ENCODE measurements around the gene AGPAT3. TPM values are rescaled to one million over a fixed set of nuclear protein-coding genes. Genes with fewer than 3 reads are reported as not detected.

Gene AGPAT3
- polyA plus RNA-seq, 1 experiment: 36.1 TPM

DNA sequence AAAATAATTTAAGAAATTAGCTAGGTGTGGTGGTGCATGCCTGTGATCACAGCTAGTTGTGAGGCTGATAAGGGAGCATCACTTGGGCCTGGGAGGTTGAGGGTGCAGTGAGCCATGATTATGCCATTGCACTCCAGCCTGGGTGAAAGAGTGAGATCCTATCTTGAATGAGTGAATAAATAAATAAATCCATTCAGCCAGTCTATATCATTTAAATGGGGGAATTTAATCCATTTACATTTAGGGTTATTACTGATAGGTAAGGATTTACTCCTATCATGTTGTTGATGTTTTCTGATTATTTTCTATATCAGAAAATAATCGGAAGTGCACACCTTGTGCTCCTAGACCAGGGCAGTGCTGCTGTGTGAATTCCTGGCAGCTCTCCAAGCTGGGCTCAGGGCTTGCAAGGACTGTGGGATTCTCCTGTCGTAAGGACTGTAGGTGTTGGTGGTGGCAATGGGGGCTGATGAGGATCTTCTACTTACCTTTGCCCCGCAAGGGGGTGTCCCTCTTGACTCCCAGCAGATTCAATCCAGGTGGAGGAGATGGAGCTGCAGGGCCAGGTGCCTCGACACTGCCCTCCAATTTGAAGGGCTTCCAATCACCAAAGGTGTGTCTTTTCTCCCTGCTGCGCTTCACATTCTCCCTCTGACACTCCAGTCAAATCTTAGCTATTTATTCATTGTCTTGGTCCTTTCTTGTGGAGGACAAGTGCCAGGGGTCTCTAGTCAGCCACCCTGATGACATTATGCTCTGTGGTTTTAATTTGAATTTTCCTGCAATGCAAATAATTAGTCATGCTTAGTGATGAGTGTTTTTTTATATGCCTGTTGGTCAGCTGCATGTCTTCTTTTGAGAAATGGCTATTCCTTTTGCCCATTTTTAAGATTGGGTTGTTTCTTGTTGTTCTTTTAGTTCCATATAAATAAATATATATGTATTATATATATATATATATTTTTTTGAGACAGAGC, 133.0 kb downstream of the AGPAT3 start:
- ChIA-PET CTCF (interaction anchor here (0.6 kb wide), 1 partner anchor 22 kb away, joined by 4 read pairs; no protein-coding TSS in a partner anchor), POLR2A (no interaction called here)
- peak overlapping the region; percentile 21 for H3K27ac ChIP-seq (ENCODE audit: low read depth, low read length)
- TF ChIP-seq, protein P1, sequence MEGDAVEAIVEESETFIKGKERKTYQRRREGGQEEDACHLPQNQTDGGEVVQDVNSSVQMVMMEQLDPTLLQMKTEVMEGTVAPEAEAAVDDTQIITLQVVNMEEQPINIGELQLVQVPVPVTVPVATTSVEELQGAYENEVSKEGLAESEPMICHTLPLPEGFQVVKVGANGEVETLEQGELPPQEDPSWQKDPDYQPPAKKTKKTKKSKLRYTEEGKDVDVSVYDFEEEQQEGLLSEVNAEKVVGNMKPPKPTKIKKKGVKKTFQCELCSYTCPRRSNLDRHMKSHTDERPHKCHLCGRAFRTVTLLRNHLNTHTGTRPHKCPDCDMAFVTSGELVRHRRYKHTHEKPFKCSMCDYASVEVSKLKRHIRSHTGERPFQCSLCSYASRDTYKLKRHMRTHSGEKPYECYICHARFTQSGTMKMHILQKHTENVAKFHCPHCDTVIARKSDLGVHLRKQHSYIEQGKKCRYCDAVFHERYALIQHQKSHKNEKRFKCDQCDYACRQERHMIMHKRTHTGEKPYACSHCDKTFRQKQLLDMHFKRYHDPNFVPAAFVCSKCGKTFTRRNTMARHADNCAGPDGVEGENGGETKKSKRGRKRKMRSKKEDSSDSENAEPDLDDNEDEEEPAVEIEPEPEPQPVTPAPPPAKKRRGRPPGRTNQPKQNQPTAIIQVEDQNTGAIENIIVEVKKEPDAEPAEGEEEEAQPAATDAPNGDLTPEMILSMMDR (IDR thresholded peaks at IDR 0.05; ENCODE audit: low read depth, low read length): no peak
- DNase-seq (ENCODE audit: low read depth, low spot score): no peak
- H3K27me3 ChIP-seq (ENCODE audit: control insufficient read depth, insufficient read depth, low read length): no peaks in the 10 kb centered on the region
- no peak overlapping the region for H3K4me3 ChIP-seq (ENCODE audit: low read depth, low read length)
- peaks cover 7% of the 10 kb centered on the region for H3K9me3 ChIP-seq (ENCODE audit: control insufficient read depth, insufficient read depth, low read length)

DNA sequence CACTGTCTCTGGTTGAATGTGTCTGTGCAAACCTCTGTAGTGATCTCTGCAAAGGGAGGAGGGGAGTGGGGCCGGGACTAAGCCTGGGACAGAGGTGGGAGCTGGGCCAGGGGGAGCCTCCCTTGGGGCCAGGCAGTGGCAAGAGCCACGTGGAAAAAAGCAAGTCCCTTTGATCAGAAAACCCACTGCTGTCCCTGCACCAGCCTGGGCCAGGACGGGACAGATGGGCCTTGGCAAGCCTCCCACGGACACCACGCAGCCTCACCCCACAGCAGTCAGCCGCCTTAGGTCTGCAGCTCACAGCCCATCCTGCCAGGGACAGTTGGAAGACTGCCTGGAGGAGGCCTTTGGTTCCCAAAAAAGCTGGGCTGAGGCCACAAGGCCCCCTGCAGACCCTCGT, 135.3 kb downstream of the AGPAT3 start:
- H3K27ac ChIP-seq (ENCODE audit: low read depth, low read length): no peak overlapping the region
- H3K9me3 ChIP-seq (ENCODE audit: control insufficient read depth, insufficient read depth, low read length): peaks cover 7% of the 10 kb centered on the region
- H3K27me3 ChIP-seq (ENCODE audit: control insufficient read depth, insufficient read depth, low read length): no peaks in the 10 kb centered on the region
- TF ChIP-seq, protein P1 (IDR thresholded peaks at IDR 0.05; ENCODE audit: low read depth, low read length): no peak
- DNase-seq (ENCODE audit: low read depth, low spot score): no peak
- ChIA-PET POLR2A (no interaction called here), CTCF (no interaction called here)
- H3K4me3 ChIP-seq (ENCODE audit: low read depth, low read length): no peak overlapping the region

DNA sequence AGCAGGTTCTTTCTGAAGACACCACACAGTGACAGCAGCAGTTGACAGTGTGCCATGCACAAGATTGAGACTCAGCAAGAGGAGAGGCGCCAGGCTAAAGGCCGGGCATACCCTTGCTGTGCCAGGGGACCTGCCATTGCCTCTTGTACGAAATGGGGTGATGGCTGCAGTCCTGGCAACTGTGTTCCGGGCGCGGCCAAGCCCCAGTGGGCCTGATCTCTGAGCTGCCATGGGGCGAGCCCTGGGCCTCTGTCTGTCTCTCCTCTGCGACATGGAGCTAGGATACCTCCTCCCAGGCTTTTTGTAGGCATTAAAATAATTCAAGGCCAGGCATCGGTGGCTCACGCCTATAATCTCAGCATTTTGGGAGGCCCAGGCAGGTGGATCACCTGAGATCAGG, 137.5 kb downstream of the AGPAT3 start:
- no peak overlapping the region for H3K27ac ChIP-seq (ENCODE audit: low read depth, low read length)
- ChIA-PET CTCF (no interaction called here), POLR2A (no interaction called here)
- no peak for DNase-seq (ENCODE audit: low read depth, low spot score)
- no peak overlapping the region for H3K4me3 ChIP-seq (ENCODE audit: low read depth, low read length)
- H3K9me3 ChIP-seq (ENCODE audit: control insufficient read depth, insufficient read depth, low read length): no peaks in the 10 kb centered on the region
- TF ChIP-seq, protein P1 (IDR thresholded peaks at IDR 0.05; ENCODE audit: low read depth, low read length): no peak
- H3K27me3 ChIP-seq (ENCODE audit: control insufficient read depth, insufficient read depth, low read length): no peaks in the 10 kb centered on the region

DNA sequence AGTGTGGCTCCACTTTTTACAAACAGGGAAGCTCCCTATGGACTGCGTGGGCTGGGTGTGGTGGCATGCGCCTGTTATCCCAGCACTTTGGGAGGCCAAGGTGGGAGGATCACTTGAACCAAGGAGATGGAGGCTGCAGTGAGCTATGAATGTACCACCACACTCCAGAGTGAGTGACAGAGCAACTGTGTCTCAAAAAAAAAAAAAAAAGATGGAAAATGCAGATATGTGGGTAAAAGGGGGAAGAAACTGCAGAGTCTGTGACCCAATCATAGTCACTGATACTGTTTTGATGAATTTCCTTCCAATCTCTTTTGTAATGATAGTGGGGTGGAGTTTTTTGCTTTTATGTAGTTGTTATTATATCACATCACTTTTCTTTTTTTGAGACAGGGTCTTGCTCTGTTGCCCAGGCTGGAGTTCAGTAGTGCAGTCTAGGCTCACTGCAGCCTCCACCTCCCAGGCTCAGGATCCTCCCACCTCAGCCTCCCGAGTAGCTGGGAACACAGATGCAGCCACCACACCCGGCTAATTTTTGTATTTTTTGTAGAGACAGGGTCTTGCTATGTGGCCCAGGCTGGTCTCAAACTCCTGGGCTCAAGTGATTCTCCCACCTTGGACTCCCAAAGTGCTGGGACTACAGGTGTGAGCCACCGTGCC, 138.4 kb downstream of the AGPAT3 start:
- ChIA-PET CTCF (no interaction called here), POLR2A (no interaction called here)
- Histone ChIP-seq H3K9me3 (ENCODE audit: control insufficient read depth, insufficient read depth, low read length) (no peaks in the 10 kb centered on the region), H3K4me3 (ENCODE audit: low read depth, low read length) (no peak overlapping the region), H3K27me3 (ENCODE audit: control insufficient read depth, insufficient read depth, low read length) (no peaks in the 10 kb centered on the region), H3K27ac (ENCODE audit: low read depth, low read length) (no peak overlapping the region)
- no peak for DNase-seq (ENCODE audit: low read depth, low spot score)
- TF ChIP-seq, protein P1 (IDR thresholded peaks at IDR 0.05; ENCODE audit: low read depth, low read length): no peak

DNA sequence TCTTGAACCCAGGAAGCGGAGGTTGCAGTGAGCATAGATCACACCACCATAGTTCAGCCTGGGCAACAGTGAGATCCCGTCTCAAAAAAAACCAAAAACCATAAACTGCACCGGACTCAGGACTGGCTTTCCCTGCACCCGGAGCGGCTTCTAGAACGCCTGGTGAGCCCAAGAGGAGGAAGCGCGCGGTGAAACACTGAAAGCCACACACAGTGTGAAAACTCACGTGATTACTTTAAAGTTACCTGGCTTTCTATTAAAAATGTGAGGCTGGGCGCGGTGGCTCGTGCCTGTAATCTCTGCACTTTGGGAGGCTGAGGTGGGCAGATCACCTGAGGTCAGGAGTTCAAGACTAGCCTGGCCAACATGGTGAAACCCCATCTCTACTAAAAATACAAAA, 140.0 kb downstream of the AGPAT3 start:
- Histone ChIP-seq H3K4me3 (ENCODE audit: low read depth, low read length) (no peak overlapping the region), H3K9me3 (ENCODE audit: control insufficient read depth, insufficient read depth, low read length) (no peaks in the 10 kb centered on the region), H3K27ac (ENCODE audit: low read depth, low read length) (no peak overlapping the region), H3K27me3 (ENCODE audit: control insufficient read depth, insufficient read depth, low read length) (no peaks in the 10 kb centered on the region)
- no peak for DNase-seq (ENCODE audit: low read depth, low spot score)
- ChIA-PET POLR2A (no interaction called here), CTCF (no interaction called here)
- TF ChIP-seq, protein P1 (IDR thresholded peaks at IDR 0.05; ENCODE audit: low read depth, low read length): no peak

Data from AG04450 (cell line).